SIG-M5 treated with dmso at 0.1 percent for 504 hours (cell line): Measurements from ENCODE around the gene PTPRN2.
"Not testable (repeated sequence)": the region's sequence is repeated elsewhere in the genome, so short reads cannot be mapped to it uniquely, and the experiment has no call there.

Source experiments
- DNase-seq: peaks from one replicate; lab custom pipeline; 2025; ENCODE audit not compliant: unreplicated experiment; lab: John Stamatoyannopoulos, UW

PTPRN2 gene

GRCh38 chr7:158424011-158424410 lies 163.6 kb downstream of the PTPRN2 start:
- no peak for DNase-seq

GRCh38 chr7:158422887-158423560 lies 164.6 kb downstream of the PTPRN2 start:
- DNase-seq, result no peak

DNA sequence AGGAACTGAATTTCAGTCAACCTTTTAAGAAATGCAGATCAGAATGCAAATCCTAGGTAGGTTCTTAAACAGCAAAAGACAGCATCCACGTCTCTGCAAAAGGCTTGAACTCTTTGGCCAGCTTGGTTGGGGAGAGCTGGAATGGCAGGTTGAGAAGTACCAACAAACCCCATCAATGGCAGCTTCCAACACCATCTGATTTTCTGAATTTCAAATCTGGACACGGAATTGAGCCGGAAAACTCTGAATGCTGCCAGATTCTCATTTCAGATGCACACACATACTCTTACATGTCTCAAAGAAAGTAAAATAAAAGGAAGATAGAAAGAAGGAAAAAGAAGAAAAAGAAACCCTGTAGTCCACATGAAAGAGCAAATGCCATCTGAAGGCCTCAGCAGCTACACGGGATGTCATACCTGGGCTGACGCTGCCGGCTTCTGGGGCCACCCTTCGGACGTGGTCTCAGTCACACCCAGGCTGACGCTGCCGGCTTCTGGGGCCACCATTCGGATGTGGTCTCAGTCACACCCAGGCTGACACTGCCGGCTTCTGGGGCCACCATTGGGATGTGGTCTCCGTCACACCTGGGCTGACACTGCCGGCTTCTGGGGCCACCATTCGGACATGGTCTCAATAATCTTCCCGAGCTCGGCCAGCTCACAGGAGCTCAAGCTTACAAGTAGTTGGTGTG lies 165.3 kb downstream of the PTPRN2 start:
- no peak for DNase-seq

DNA sequence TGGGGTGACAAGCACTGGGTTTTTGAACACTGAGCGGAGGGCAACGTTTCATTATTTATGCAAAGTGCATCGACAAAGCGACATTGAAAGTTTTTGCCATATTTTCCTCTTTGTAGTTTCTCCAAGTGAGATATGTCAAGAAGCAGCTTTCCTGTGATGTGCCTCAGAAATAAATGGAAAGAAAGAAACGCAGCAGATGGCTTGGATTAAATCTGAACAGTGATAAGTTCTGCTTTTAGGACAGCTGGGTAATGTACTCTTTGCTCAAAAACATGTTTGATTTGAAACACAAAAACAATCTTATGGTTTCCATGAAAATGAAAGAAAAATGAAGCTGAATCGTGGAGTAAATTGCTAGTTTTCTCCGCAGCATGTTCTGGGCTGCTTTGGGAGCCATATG lies 166.3 kb downstream of the PTPRN2 start:
- no peak for DNase-seq

GRCh38 chr7:158420591-158421340 lies 166.9 kb downstream of the PTPRN2 start:
- no peak for DNase-seq

DNA sequence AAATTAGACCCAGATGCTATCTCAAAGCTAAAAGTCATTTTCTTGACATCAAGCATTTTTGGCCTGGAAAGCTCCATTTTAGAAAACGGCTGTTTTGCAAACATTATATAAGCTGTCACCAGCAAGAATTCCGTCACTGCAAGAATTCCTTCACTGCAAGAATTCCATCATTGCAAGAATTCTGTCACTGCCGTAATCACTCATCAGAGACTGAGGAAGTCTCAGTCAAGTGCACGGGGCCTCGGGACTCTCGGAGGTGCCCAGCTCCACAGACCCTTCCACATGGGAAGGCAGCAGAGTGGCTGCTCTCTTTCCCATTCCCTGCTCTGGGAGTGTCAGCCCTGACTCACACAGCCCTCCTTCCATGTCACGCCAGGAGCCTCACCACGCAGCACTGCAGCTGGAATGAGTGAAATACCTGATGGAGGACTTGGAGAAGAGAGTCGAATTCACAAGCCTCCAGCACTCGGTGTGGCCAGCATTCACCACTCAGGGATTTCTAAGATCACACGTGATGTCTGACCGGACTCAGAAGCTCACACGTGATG lies 168.3 kb downstream of the PTPRN2 start:
- no peak for DNase-seq

- not testable (repeated sequence) for DNase-seq
Observed at GRCh38 chr7:158418395-158418794, 169.2 kb downstream of the PTPRN2 start.

GRCh38 chr7:158416283-158416933 lies 171.2 kb downstream of the PTPRN2 start:
- no peak for DNase-seq

GRCh38 chr7:158415316-158415715 lies 172.3 kb downstream of the PTPRN2 start:
- DNase-seq, result no peak

DNA sequence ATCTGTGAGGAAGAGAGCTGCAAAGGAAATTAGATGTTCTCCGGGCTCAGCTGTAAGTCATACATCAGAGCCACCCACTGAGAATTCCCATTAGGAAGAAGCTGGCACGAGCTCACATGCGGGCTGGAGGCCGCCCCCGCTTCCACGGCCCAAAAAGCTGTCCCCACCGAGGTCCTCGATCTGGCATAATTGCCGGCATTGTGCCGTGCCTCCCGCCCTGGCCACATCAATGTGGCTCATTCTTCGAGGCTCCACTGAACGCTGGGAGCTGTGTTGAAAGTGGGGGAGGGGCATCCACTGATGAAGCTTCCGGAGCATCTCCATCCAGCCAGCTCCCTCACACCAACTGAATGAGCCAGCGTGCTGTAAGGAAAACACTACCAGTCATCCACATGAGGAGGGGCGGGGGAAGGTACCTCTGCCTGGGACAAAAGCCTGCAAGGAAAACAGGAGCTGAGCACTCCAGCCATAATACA lies 173.1 kb downstream of the PTPRN2 start:
- DNase-seq, result no peak

GRCh38 chr7:158414002-158414401 lies 173.6 kb downstream of the PTPRN2 start:
- no peak for DNase-seq

DNA sequence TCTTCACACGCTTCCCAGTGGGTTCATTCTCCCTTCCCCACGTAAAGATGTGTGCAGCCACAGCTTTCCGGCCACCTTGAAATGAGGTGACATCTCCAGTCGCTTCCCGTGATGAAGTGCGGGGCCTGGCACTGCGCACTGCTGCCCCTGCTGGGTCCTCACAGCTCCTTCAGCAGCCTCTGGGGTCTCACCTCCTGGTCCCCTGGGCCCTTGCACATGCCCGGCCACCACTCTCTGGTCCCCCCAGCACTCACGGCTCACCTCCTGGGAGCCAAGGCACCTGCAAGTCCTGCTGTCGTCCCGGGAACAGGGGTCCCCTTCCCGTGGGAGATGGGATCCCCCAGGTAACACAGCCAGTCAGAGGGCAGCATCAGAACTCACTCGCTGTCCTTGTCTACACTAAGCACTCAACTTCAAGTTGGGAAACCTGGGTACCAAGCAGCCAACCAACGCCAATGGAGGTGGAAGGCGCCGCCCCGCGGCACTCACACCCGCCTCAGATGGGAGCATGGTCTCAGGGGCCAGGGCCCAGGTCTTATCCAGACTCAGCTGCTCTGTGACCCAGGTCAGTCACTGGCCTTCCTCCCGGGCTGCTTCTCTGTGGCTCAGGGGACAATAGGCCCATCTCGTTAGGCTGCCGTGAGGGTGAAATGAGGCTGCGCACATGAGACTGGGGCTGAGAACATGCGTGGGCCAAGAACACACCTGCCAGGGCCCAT lies 176.2 kb downstream of the PTPRN2 start:
- DNase-seq, result no peak

DNA sequence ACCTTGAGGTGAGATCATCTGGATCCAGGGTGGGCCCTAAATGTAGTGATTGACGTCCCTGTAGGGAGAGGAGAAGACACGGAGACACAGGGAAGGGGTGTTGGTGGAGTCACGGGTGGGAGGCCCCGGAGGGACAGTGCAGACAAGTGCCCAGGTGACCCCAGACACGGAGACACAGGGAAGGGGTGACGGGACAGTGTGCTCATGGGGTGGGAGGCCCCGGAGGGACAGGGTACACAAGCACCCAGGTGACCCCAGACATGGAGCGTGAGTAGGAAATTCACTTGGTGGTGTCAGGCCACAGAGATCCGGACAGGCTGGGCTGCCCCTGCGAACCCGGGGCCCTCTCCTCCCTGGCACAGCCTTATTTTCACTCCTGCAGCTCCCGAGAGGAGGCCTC lies 176.9 kb downstream of the PTPRN2 start:
- no peak for DNase-seq

- DNase-seq, result no peak
Observed at GRCh38 chr7:158409816-158410330, 177.8 kb downstream of the PTPRN2 start.

DNA sequence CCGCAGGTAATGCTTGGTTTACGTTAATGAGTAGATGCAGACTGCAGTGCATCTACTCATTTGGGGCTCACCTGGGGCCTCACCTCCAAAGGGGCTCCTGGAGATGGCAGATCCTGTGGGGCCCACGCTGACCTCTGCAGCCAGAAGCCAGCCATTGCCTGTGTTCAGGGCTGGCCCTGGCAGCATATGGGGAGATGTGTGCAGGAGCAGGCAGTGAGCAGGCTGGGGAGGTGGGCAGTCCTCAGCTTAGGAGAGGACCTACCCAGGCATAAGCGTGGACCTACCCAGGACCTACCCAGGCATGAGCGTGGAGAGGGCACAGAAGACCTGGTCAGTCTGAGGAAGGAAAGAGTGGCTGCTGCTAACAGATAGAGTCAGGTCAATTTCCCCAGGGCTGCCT lies 178.5 kb downstream of the PTPRN2 start:
- no peak for DNase-seq

DNA sequence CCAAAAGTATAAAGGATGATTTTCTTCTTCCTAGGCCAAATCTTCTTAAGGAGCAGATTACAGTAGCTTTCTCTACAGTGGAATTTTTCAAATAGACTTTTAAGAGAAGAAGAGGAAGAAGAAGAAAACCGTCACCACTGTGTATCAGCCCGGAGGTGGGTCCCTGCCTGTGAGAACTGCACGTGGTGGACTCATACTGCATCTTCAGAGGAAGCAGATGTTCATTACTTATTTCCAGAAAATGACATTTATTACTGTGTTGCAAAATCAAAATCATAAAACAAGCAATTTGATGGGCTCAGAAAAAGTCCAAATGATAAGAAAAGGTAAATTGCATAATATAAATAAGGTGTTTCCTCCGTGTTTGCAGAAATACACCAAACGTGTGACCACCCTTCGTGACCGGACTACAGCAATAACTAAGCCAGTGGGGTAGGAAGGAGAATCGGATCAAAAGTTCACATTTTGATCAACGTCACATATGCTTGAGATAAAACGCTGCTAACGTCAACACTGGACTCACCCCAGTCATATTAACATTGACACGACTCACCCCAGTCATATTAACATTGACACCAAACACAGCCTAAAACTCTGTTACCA lies 179.2 kb downstream of the PTPRN2 start:
- no peak for DNase-seq

GRCh38 chr7:158407581-158408317 lies 179.9 kb downstream of the PTPRN2 start:
- DNase-seq, result peak; percentile 50

DNA sequence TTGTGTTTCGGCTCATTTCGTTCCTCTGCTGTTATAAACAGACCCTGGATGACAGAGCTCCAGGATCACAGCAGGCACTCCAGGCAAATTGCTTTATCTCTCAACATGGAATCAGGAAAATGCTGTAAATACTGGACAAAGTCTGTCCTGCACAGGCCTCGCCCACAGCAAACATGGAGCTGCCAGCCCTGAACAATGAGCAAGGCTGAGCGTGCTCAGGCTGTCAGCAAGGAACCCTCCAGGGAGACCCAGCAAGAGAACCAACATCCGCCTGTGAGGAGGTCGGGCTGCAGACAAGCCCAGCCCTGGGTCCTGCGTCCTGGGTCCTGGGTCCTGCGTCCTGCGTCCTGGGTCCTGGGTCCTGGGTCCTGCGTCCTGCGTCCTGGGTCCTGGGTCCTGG lies 180.8 kb downstream of the PTPRN2 start:
- no peak for DNase-seq

DNA sequence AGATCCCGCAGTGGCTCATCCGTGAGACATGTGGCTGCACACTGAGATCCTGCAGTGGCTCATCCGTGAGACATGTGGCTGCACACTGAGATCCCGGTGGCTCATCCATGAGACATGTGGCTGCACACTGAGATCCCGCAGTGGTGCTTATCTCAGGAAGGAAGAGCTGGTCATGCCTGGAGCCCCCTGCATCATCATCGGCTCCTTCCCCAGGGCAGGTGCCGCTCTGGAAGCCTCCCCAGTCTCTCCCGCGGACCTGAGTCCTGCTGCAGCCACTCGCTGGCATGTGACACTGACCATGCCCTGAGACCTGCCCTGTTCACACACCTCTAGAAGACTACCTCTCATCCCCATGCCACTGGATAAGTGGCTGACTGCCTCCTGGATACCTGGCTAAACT lies 181.3 kb downstream of the PTPRN2 start:
- DNase-seq, result no peak
